HG03103 (cell line): Measurements from ENCODE around the gene DHX29.

Experiments
- ATAC-seq: cut with Tn5 transposase; IDR thresholded peaks from one replicate; pipeline ENCODE4 v1.9.1; 2021; ENCODE audit warnings: low read depth; ENCODE audit not compliant: unreplicated experiment

Gene DHX29, protein sequence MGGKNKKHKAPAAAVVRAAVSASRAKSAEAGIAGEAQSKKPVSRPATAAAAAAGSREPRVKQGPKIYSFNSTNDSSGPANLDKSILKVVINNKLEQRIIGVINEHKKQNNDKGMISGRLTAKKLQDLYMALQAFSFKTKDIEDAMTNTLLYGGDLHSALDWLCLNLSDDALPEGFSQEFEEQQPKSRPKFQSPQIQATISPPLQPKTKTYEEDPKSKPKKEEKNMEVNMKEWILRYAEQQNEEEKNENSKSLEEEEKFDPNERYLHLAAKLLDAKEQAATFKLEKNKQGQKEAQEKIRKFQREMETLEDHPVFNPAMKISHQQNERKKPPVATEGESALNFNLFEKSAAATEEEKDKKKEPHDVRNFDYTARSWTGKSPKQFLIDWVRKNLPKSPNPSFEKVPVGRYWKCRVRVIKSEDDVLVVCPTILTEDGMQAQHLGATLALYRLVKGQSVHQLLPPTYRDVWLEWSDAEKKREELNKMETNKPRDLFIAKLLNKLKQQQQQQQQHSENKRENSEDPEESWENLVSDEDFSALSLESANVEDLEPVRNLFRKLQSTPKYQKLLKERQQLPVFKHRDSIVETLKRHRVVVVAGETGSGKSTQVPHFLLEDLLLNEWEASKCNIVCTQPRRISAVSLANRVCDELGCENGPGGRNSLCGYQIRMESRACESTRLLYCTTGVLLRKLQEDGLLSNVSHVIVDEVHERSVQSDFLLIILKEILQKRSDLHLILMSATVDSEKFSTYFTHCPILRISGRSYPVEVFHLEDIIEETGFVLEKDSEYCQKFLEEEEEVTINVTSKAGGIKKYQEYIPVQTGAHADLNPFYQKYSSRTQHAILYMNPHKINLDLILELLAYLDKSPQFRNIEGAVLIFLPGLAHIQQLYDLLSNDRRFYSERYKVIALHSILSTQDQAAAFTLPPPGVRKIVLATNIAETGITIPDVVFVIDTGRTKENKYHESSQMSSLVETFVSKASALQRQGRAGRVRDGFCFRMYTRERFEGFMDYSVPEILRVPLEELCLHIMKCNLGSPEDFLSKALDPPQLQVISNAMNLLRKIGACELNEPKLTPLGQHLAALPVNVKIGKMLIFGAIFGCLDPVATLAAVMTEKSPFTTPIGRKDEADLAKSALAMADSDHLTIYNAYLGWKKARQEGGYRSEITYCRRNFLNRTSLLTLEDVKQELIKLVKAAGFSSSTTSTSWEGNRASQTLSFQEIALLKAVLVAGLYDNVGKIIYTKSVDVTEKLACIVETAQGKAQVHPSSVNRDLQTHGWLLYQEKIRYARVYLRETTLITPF (N-terminal part only)

DNA sequence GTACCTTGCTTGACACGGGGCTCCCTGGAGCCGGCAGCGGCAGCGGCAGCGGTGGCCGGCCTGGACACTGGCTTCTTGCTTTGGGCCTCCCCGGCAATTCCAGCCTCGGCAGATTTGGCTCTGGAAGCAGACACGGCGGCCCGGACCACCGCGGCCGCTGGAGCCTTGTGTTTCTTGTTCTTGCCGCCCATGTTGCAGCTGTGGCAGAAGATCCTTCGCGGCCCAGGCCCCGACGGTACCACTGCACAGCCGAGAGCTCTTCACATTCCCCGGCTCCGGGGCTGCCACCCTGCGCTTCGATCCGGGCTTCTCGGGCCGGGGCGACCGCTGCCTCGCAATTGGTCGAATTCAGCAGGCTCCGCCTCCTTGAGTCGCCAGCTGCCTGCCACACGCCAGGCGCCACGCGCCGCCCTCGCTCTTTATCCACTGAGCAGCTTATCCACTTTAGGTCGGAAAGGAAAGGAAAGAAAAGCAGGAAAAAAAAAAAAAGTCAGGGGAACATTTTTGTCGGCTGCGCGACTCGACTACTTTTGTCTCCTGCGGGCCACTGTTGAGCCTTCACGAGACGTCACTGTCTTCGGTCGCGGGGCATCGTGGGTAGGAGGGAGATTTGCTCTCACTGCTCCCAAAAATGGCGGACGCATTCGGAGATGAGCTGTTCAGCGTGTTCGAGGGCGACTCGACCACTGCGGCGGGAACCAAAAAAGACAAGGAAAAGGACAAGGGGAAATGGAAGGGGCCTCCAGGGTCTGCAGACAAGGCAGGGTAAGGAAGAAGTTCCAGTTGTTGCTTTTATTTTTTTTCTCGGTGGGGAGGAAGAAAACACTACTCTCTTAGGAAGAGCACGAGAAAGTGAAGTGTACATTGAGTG lies at the start of gene DHX29, which contains the start of gene MTREX:
Gene DHX29 (minus strand): TSS at position 312 of the 871 bp plus-strand sequence. CDS start 121 bp downstream, at position 191.
Gene MTREX (plus strand): TSS at position 607 of the 871 bp plus-strand sequence. CDS start 25 bp downstream, at position 632.
- ATAC-seq: peak; percentile 80

- ATAC-seq: no peak
Observed at GRCh38 chr5:55356896-55357295, 49.4 kb upstream of the DHX29 start.

GRCh38 chr5:55350754-55351153 lies 43.3 kb upstream of the DHX29 start:
- ATAC-seq: no peak

DNA sequence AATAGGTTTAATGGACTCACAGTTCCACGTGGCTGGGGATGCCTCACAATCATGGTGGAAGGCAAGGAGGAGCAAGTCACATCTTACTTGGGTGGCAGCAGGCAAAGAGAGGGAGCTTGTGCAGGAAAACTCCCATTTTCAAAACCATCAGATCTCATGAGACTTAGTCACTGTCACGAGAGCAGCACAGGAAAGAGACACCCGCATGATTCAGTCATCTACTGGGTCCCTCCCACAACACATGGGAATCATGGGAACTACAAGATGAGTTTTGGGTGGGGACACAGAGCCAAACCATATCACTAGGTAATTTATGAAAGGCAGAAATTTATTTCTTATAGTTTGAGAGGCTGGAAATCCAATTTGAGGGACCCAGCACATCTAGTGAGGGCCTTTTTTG lies 40.3 kb upstream of the DHX29 start:
- ATAC-seq: no peak

- no peak for ATAC-seq
Observed at GRCh38 chr5:55345327-55345726, 37.8 kb upstream of the DHX29 start.

- ATAC-seq: no peak
Observed at GRCh38 chr5:55344392-55344992, 37.0 kb upstream of the DHX29 start.

GRCh38 chr5:55343609-55344008 lies 36.1 kb upstream of the DHX29 start:
- no peak for ATAC-seq

DNA sequence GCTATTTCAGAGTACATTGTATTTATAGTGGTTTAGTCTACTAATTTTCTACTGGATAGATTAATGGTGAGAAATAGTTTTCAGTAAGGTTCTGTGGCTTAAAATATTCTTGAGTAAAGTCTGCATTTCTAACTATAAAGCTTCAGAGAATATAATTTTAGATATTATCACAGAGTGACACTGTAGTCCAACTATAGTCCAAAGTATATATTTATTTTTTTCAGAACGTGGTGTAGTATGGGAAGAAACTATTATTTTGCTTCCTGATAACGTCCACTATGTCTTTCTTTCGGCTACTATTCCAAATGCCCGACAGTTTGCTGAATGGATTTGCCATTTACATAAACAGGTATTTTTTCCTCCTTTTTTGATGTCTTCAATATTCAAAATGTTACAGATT lies 35.6 kb upstream of the DHX29 start:
- no peak for ATAC-seq

DNA sequence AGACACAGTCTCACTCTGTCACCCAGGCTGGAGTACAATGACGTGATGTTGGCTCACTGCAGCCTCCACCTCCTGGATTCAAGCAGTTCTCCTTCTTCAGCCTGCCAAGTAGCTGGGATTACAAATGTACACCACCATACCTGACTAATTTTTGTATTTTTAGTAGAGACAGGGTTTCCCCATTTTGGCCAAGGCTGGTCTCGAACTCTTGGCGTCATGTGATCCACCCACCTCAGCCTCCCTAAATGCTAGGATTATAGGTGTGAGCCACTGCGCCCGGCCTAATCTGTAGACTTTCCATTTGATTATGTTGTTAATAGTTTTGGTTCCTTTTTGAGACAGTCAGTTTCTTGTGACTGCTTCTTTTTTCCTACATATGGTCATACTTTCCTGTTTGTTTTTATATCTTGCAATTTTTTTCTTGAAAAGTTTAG lies 31.3 kb upstream of the DHX29 start:
- ATAC-seq: peak; percentile 68

- no peak for ATAC-seq
Observed at GRCh38 chr5:55338092-55338613, 30.7 kb upstream of the DHX29 start.

- ATAC-seq: no peak
Observed at GRCh38 chr5:55333811-55334210, 26.3 kb upstream of the DHX29 start.

DNA sequence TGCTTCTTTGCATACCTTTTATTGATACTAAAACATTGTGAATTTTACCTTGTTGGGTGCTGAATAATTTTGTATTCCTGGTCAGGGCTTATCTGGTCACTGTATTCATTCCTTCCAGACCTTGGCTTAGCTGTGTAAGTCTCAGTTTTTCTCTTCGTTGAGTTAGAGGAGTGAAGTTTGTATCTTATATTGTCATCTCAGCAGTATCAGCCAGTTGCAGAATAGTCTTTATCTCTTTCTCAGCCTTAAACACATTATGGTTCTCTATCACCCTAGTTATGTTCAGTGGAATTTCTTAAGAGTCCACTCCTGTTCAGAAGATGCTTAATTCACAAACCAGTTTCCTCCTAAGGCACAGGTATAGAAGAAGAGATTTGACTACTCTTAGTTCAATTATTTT lies 25.5 kb upstream of the DHX29 start:
- ATAC-seq: no peak

GRCh38 chr5:55331321-55331720 lies 23.8 kb upstream of the DHX29 start:
- ATAC-seq: no peak

- no peak for ATAC-seq
Observed at GRCh38 chr5:55327281-55327680, 19.8 kb upstream of the DHX29 start.

GRCh38 chr5:55325621-55326020 lies 18.1 kb upstream of the DHX29 start:
- ATAC-seq: no peak

- no peak for ATAC-seq
Observed at GRCh38 chr5:55324815-55325418, 17.4 kb upstream of the DHX29 start.

DNA sequence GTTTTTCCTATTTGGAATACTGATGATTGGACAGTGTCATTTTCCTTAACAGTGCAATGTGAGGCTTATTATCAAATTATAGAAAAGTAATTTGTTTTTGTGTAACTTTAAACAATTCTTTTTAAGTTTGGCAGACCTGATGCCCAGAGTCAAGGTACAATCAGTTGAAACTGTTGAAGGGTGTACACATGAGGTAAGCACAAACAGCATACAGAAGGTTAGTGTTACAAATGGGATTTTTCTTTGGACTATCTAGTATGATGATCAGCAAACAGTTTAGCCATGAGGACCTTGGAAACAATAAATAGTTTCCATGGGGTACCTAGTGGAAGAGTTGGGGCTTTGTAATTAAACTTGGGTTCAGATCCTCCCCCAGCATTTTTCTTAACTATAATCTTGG lies 16.5 kb upstream of the DHX29 start:
- ATAC-seq: no peak

- no peak for ATAC-seq
Observed at GRCh38 chr5:55320571-55320970, 13.1 kb upstream of the DHX29 start.

DNA sequence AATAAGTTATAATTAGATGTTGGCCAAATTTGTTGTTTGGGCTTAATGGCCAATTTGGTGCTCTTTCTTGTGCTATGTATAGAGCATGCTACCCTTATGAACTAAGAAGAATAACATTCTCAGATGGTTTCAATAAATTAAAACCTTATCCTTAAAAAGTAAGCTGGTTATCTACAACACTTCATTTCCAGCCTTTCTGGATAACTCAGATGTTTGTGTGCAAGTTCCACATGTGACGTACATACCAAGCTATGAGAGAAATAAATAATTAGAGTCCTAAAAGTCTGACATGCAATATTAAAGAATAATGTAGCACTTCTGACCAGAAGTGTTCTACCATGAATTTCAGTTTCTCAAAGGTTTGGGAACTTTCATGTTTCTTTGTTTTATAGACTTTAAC lies 12.0 kb upstream of the DHX29 start:
- ATAC-seq: no peak
